Measurements from ENCODE around the gene LRRC8D. TPM values are rescaled to one million over a fixed set of nuclear protein-coding genes. Genes with fewer than 3 reads are reported as not detected.

The LRRC8D gene
- total and polyA plus RNA-seq, 2 of the 4 experiments (the other 2 are of a cell fraction): 34.1 to 35.3 TPM

- no peak overlapping the region for H2BK20ac ChIP-seq (ENCODE audit: low read depth, low read length)
- no peaks in the 10 kb centered on the region for H3K27me3 ChIP-seq (ENCODE audit: control insufficient read depth, insufficient read depth, low read length)
- H3K4me3 ChIP-seq (ENCODE audit: insufficient read depth, low read depth, low read length): no peak overlapping the region
- peaks cover 4% of the 10 kb centered on the region for H3K4me1 ChIP-seq (ENCODE audit: control insufficient read depth, insufficient read depth, low read length)
- no peak overlapping the region for H2BK120ac ChIP-seq (ENCODE audit: low read depth, low read length)
- ChIA-PET POLR2A (ENCODE audit: unreplicated experiment) (no interaction called here), CTCF (no interaction called here)
- H3K79me1 ChIP-seq (ENCODE audit: low read depth in 1 of 2, low read length in 2 of 2): no peaks in the 10 kb centered on the region
- no peak overlapping the region for H3K14ac ChIP-seq (replicated peaks; ENCODE audit: low read depth, low read length)
- H3K4me2 ChIP-seq (ENCODE audit: low read depth, low read length): no peak overlapping the region
- no peak overlapping the region for H3K23ac ChIP-seq (ENCODE audit: low read depth, low read length)
- no peak overlapping the region for H2BK5ac ChIP-seq (ENCODE audit: low read depth, low read length, poor library complexity, severe bottlenecking)
- no peak overlapping the region for H2AK9ac ChIP-seq (replicated peaks; ENCODE audit: low read depth, low read length, poor library complexity)
- no peak overlapping the region for H3K9ac ChIP-seq (ENCODE audit: low read depth, low read length)
- H3K9me3 ChIP-seq (ENCODE audit: control insufficient read depth, insufficient read depth, low read length): no peaks in the 10 kb centered on the region
- no peak overlapping the region for H3K56ac ChIP-seq (ENCODE audit: extremely low read depth, insufficient read depth, low read length)
- no peak overlapping the region for H2AFZ ChIP-seq (replicated peaks; ENCODE audit: low read length, poor library complexity)
- in situ Hi-C loops (cut with MboI; ENCODE audit: low sequenced_read_pairs): no loop called here
- H4K5ac ChIP-seq (ENCODE audit: low read depth, low read length): no peak overlapping the region
- H2AK5ac ChIP-seq (ENCODE audit: low read depth, low read length): no peak overlapping the region
- WGBS, 2 experiments (ENCODE audit: extremely low coverage in 2 of 2, insufficient read length in 1 of 2): no CpG with 5 or more reads among the region's 8 CpGs
- TF ChIP-seq MAFK (IDR thresholded peaks at IDR 0.05; ENCODE audit: low read depth, low read length): no peak
- no peak for TF ChIP-seq MAZ (IDR thresholded peaks at IDR 0.05; ENCODE audit: borderline replicate concordance, low read depth, low read length)
- no peak for TF ChIP-seq RAD21 (IDR thresholded peaks at IDR 0.05; ENCODE audit: low read length)
- no peak for TF ChIP-seq RFX5 (IDR thresholded peaks at IDR 0.05; ENCODE audit: low read depth, low read length)
- TF ChIP-seq SMC3 (IDR thresholded peaks at IDR 0.05; ENCODE audit: low read depth, low read length): no peak
- TF ChIP-seq CTCF (conservative IDR thresholded peaks at IDR 0.05; ENCODE audit: low read depth, low read length): no peak
- TF ChIP-seq RCOR1 (IDR thresholded peaks at IDR 0.05; ENCODE audit: insufficient replicate concordance, low read length): no peak
- no peak for TF ChIP-seq USF2 (IDR thresholded peaks at IDR 0.05; ENCODE audit: low read depth, low read length)
- no peak for TF ChIP-seq NFE2L2 (IDR thresholded peaks at IDR 0.05; ENCODE audit: low read depth, low read length)
- TF ChIP-seq POLR2A (IDR thresholded peaks at IDR 0.05; ENCODE audit: low read depth, low read length): no peak
- no peak for TF ChIP-seq FOS (IDR thresholded peaks at IDR 0.05; ENCODE audit: low read depth, low read length)
- TF ChIP-seq CHD1 (IDR thresholded peaks at IDR 0.05; ENCODE audit: low read depth, low read length): no peak
- no peak for TF ChIP-seq CEBPB (IDR thresholded peaks at IDR 0.05; ENCODE audit: low read depth, low read length)
- TF ChIP-seq BHLHE40 (IDR thresholded peaks at IDR 0.05; ENCODE audit: low read depth, low read length): no peak
- no peak for TF ChIP-seq MXI1 (IDR thresholded peaks at IDR 0.05; ENCODE audit: borderline replicate concordance, low read depth, low read length)
- ATAC-seq (ENCODE audit: low read depth) (no peak), DNase-seq (no peak)
- no peak overlapping the region for H4K8ac ChIP-seq (ENCODE audit: low read depth in 2 of 2, low read length in 2 of 2)
- H3K27ac ChIP-seq (ENCODE audit: insufficient read depth, low read length): no peak overlapping the region
- BruUV-seq (replicated peaks): no TSS peak
- no peak overlapping the region for H3K18ac ChIP-seq (ENCODE audit: low read depth, low read length)
- intact Hi-C loops (cut with micrococcal nuclease): no loop called here
- H3K9me1 ChIP-seq (ENCODE audit: insufficient read depth, low read length): 0 out of 2 replicates have a peak, but pooled peaks cover 7% of the 10 kb centered on the region
- dilution Hi-C loops (cut with HindIII; ENCODE audit: low sequenced_read_pairs, unreplicated experiment): no loop called here
- no peaks in the 10 kb centered on the region for H3K36me3 ChIP-seq (ENCODE audit: control insufficient read depth, insufficient read depth, low read length)
- H2BK15ac ChIP-seq (ENCODE audit: low read depth, low read length): no peak overlapping the region
- peaks cover 4% of the 10 kb centered on the region; the same call in 1 of the 2 replicates for H4K20me1 ChIP-seq (ENCODE audit: insufficient read depth, low read length)
- no peak overlapping the region for H4K91ac ChIP-seq (ENCODE audit: insufficient read depth, low read depth, low read length)
- H3K4ac ChIP-seq (ENCODE audit: low read depth, low read length): no peak overlapping the region
These were observed 15.6 kb downstream of the LRRC8D start for GRCh38 chr1:89836252-89837035.
